HL-60 (cell line): Measurements from ENCODE around the gene STAT2.

Experiments
- TF ChIP-seq, protein P1 (sequence below): IDR thresholded peaks from one replicate; pipeline ENCODE4 v1.5.1; 2011; ENCODE audit warnings: low read length, control low read depth, inconsistent platforms; ENCODE audit not compliant: insufficient read depth
- TF ChIP-seq, protein P2 (sequence below): IDR thresholded peaks from 2 replicates; pipeline ENCODE4 v1.6.1; 2012; ENCODE audit warnings: low read depth; ENCODE audit not compliant: insufficient replicate concordance

DNA sequence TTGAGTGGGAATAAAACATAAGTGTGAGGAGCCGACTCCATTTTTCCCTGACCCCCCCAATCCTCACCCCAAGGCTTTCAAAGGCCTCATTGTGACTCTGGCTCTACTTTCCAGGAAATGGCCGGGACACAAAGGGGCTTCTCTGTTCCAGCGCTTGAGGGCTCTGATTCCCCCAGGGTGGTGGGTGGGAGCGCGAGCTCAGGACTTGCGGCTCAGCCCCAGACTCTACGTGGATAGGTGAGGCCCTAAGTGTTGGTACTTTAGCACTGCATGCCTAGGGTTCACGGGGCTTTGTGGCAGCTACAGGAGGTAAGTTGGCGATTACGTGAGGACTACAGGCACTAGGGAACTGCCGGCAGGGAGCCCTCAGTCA is 44.7 kb downstream of the STAT2 start:
- TF ChIP-seq, protein P1, sequence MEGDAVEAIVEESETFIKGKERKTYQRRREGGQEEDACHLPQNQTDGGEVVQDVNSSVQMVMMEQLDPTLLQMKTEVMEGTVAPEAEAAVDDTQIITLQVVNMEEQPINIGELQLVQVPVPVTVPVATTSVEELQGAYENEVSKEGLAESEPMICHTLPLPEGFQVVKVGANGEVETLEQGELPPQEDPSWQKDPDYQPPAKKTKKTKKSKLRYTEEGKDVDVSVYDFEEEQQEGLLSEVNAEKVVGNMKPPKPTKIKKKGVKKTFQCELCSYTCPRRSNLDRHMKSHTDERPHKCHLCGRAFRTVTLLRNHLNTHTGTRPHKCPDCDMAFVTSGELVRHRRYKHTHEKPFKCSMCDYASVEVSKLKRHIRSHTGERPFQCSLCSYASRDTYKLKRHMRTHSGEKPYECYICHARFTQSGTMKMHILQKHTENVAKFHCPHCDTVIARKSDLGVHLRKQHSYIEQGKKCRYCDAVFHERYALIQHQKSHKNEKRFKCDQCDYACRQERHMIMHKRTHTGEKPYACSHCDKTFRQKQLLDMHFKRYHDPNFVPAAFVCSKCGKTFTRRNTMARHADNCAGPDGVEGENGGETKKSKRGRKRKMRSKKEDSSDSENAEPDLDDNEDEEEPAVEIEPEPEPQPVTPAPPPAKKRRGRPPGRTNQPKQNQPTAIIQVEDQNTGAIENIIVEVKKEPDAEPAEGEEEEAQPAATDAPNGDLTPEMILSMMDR: no peak
- TF ChIP-seq, protein P2, sequence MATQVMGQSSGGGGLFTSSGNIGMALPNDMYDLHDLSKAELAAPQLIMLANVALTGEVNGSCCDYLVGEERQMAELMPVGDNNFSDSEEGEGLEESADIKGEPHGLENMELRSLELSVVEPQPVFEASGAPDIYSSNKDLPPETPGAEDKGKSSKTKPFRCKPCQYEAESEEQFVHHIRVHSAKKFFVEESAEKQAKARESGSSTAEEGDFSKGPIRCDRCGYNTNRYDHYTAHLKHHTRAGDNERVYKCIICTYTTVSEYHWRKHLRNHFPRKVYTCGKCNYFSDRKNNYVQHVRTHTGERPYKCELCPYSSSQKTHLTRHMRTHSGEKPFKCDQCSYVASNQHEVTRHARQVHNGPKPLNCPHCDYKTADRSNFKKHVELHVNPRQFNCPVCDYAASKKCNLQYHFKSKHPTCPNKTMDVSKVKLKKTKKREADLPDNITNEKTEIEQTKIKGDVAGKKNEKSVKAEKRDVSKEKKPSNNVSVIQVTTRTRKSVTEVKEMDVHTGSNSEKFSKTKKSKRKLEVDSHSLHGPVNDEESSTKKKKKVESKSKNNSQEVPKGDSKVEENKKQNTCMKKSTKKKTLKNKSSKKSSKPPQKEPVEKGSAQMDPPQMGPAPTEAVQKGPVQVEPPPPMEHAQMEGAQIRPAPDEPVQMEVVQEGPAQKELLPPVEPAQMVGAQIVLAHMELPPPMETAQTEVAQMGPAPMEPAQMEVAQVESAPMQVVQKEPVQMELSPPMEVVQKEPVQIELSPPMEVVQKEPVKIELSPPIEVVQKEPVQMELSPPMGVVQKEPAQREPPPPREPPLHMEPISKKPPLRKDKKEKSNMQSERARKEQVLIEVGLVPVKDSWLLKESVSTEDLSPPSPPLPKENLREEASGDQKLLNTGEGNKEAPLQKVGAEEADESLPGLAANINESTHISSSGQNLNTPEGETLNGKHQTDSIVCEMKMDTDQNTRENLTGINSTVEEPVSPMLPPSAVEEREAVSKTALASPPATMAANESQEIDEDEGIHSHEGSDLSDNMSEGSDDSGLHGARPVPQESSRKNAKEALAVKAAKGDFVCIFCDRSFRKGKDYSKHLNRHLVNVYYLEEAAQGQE: no peak
